ENCODE results near the gene ROR2. TPM values are rescaled to one million over a fixed set of nuclear protein-coding genes. Genes with fewer than 3 reads are reported as not detected.

The ROR2 gene
- total and polyA plus RNA-seq, 2 of the 8 experiments (the other 6 are each of a cell fraction or from before 2014, with no cell fraction given) = 2.7 to 4.3 TPM

DNA sequence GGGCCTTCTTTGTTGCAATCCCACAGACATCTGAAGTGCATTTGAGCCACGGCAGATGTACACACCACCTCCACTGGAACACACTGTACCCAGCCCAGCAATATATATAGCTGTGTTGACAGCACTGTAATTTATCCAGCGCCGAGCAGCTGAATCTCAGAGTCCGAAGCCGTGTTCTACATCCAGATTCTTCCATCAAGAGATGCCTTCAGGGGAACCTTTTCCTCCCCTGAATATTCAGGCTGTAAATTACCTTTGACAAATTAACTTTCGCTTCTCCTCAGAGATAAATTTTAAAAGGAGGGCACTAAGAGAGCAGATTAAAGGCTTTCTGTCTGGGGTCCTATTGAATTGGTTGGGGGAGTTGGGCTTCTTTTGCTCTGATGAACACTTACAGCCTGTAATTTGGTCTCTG is 76.4 kb downstream of the ROR2 start:
- Histone ChIP-seq H3K79me2 (ENCODE audit: control insufficient read depth in 1 of 2, insufficient read depth in 2 of 2, low read length in 2 of 2) (no peaks in the 10 kb centered on the region), H4K8ac (ENCODE audit: extremely low read depth, insufficient read depth, low read length) (no peak overlapping the region), H3K4ac (replicated peaks; ENCODE audit: insufficient read length, low read depth, low read length) (no peak overlapping the region), H2AK5ac (ENCODE audit: low read depth, low read length) (no peak overlapping the region), H3K4me3 (ENCODE audit: extremely low read depth in 1 of 4, insufficient read depth in 2 of 4, low read depth in 3 of 4, low read length in 4 of 4) (no peak overlapping the region), H2BK20ac (ENCODE audit: low read length) (no peak overlapping the region), H3K4me2 (ENCODE audit: insufficient read depth in 1 of 2, low read depth in 2 of 2, low read length in 2 of 2) (no peak overlapping the region), H2BK5ac (ENCODE audit: low read depth, low read length) (no peak overlapping the region), H3K27ac (ENCODE audit: low read depth, low read length) (no peak overlapping the region), H3K23ac (ENCODE audit: insufficient read length) (no peak overlapping the region), H3K14ac (ENCODE audit: insufficient read length) (no peak overlapping the region), H2BK12ac (ENCODE audit: low read depth, low read length) (no peak overlapping the region), H4K91ac (replicated peaks; ENCODE audit: insufficient read length, low read length) (no peak overlapping the region), H3K18ac (ENCODE audit: extremely low read depth, low read length) (no peak overlapping the region), H3K9ac (replicated peaks in 1 of 4; ENCODE audit: extremely low read depth in 1 of 4, low read depth in 3 of 4, low read length in 3 of 4) (no peak overlapping the region), H2AFZ (ENCODE audit: low read length) (no peak overlapping the region), H3K36me3 (ENCODE audit: control insufficient read depth in 2 of 4, insufficient read depth in 4 of 4, low read length in 3 of 4) (no peaks in the 10 kb centered on the region), H3K9me3 (ENCODE audit: insufficient read depth in 2 of 2, low read depth in 1 of 2, low read length in 1 of 2) (no peaks in the 10 kb centered on the region), H4K5ac (ENCODE audit: insufficient read length, low read depth, low read length) (no peak overlapping the region), H2BK15ac (ENCODE audit: low read length) (no peak overlapping the region), H4K20me1 (replicated peaks in 1 of 2; ENCODE audit: control insufficient read depth in 1 of 2, insufficient read depth in 2 of 2, low read length in 2 of 2) (no peaks in the 10 kb centered on the region), H3K79me1 (ENCODE audit: low read depth, low read length) (no peaks in the 10 kb centered on the region), H3K56ac (replicated peaks; ENCODE audit: insufficient read length, low read depth, low read length) (no peak overlapping the region), H3K27me3 (replicated peaks in 1 of 4; ENCODE audit: control insufficient read depth in 3 of 4, extremely low read depth in 1 of 4, insufficient read depth in 3 of 4, low read length in 3 of 4) (no peaks in the 10 kb centered on the region; a peak in 1 of 7 replicates), H3K23me2 (ENCODE audit: low read depth, low read length) (0 out of 2 replicates have a peak, but pooled peaks cover 2% of the 10 kb centered on the region), H3K4me1 (replicated peaks in 1 of 4; ENCODE audit: control insufficient read depth in 3 of 4, insufficient read depth in 4 of 4, low read length in 3 of 4) (no peaks in the 10 kb centered on the region; a peak in 2 of 7 replicates), H2BK120ac (replicated peaks; ENCODE audit: low read depth, low read length) (no peak overlapping the region)
- WGBS, 2 experiments (ENCODE audit: extremely low coverage in 1 of 2, insufficient coverage in 1 of 2, insufficient read length in 1 of 2, insufficient replicate concordance in 2 of 2, low coverage in 1 of 2, low lambda C conversion rate in 2 of 2, missing lambda C conversion rate in 1 of 2) = 92% methylated on average over 6 of the region's 6 CpGs; no CpG with 5 or more reads in 1 of the 2 experiments
- POLR2A ChIA-PET (ENCODE audit: partially characterized antibody) = no interaction called here
- CTCF ChIA-PET (ENCODE audit: partially characterized antibody) = no interaction called here
- FAIRE-seq (no peak), DNase-seq (ENCODE audit: low read depth in 1 of 2, low spot score in 2 of 2) (no peak)
- no peak for TF ChIP-seq TCF12 (IDR thresholded peaks at IDR 0.05; ENCODE audit: low read depth, low read length)
- TF ChIP-seq CBX5 (IDR thresholded peaks at IDR 0.05; ENCODE audit: low read depth, low read length) = no peak

Measured in H1 (cell line).